OCI-LY7 (cell line): ENCODE results near the gene PRKAR2A. TPM values are rescaled to one million over a fixed set of nuclear protein-coding genes. Genes with fewer than 3 reads are reported as not detected.
A peak's percentile ranks its signal among the peaks of the same experiment; 100 is the strongest.

Experiments used
- BruUV-seq: library from RNA; stranded (reverse); fragments of 400-500 nt; replicated peaks from 2 replicates; lab custom pipeline; 2021; lab: Mats Ljungman, UMichigan
- CTCF ChIA-PET: fragments of 300-600 bp; sonication (Branson Sonifier 250); formaldehyde crosslinking; loops from one replicate; lab custom pipeline; 2022; ENCODE audit warnings: antibody characterized with exemption; ENCODE audit not compliant: unreplicated experiment; lab: Charles Lee
- POLR2A ChIA-PET: fragments of 300-600 bp; sonication (Branson Sonifier 250); formaldehyde crosslinking; loops from one replicate; lab custom pipeline; 2022; ENCODE audit warnings: antibody characterized with exemption; lab: Charles Lee
- DNase-seq: peaks from one replicate; pipeline ENCODE4 v3.0.0-alpha.2; 2015; ENCODE audit warnings: low spot score
- H2AFZ ChIP-seq: fragments of 200-600 bp; sonication (generic), shearing (Covaris generic); 2 replicates; pipeline ENCODE4 v1.6.1; 2014; ENCODE audit warnings: mild to moderate bottlenecking, antibody characterized with exemption, low read length, moderate library complexity
- H3K27ac ChIP-seq: fragments of 200-600 bp; sonication (generic); 2 replicates; pipeline ENCODE4 v1.5.1; 2014; ENCODE audit warnings: mixed run types, low read depth, mild to moderate bottlenecking, moderate library complexity, low read length, inconsistent platforms; ENCODE audit not compliant: poor library complexity, severe bottlenecking
- H3K36me3 ChIP-seq: fragments of 200-600 bp; sonication (generic); 2 replicates; pipeline ENCODE4 v1.6.1; 2014; ENCODE audit warnings: mild to moderate bottlenecking, antibody characterized with exemption, low read length, moderate library complexity, mixed read lengths; ENCODE audit not compliant: insufficient read depth
- H3K4me1 ChIP-seq: fragments of 200-600 bp; sonication (generic); 2 replicates; pipeline ENCODE4 v1.5.1; 2014; ENCODE audit warnings: mild to moderate bottlenecking, low read length; ENCODE audit not compliant: insufficient read depth, poor library complexity, severe bottlenecking
- H3K4me2 ChIP-seq: fragments of 200-600 bp; sonication (generic); 2 replicates; pipeline ENCODE4 v1.6.1; 2014; ENCODE audit warnings: mild to moderate bottlenecking, low read length
- H3K4me3 ChIP-seq: fragments of 200-600 bp; sonication (generic); 2 replicates; pipeline ENCODE4 v1.5.1; 2014; ENCODE audit warnings: mild to moderate bottlenecking, low read depth, low read length; ENCODE audit not compliant: poor library complexity, severe bottlenecking
- H3K79me2 ChIP-seq: fragments of 200-600 bp; sonication (generic); 2 replicates; pipeline ENCODE4 v1.6.1; 2016; ENCODE audit warnings: low read depth, mild to moderate bottlenecking, low read length, moderate library complexity, mixed read lengths; ENCODE audit not compliant: insufficient read depth
- H3K9me2 ChIP-seq: fragments of 200-600 bp; sonication (generic); 2 replicates; pipeline ENCODE4 v1.6.1; 2016; ENCODE audit warnings: mild to moderate bottlenecking, low read length, mixed read lengths; ENCODE audit not compliant: insufficient read depth
- H3K9me3 ChIP-seq: fragments of 200-600 bp; sonication (generic); 2 replicates; pipeline ENCODE4 v1.6.1; 2014; ENCODE audit warnings: mild to moderate bottlenecking, mixed run types, low read length, mixed read lengths
- H4K20me1 ChIP-seq: fragments of 200-600 bp; sonication (generic); 2 replicates; pipeline ENCODE4 v1.6.1; 2014; ENCODE audit warnings: mild to moderate bottlenecking, antibody characterized with exemption, low read length, moderate library complexity, mixed read lengths; ENCODE audit not compliant: insufficient read depth
- CTCF ChIP-seq: fragments of 200-600 bp; sonication (generic); conservative IDR thresholded peaks from 2 replicates; pipeline ENCODE4 v1.5.1; 2014; ENCODE audit warnings: mild to moderate bottlenecking, antibody characterized with exemption, low read length, moderate library complexity, mixed read lengths
- EZH2phosphoT487 ChIP-seq: fragments of 200-600 bp; sonication (generic); IDR thresholded peaks from 2 replicates; pipeline ENCODE4 v1.6.1; 2018; ENCODE audit warnings: low read depth, borderline replicate concordance, mild to moderate bottlenecking, mixed run types, antibody characterized with exemption, low read length, moderate library complexity, mixed read lengths
- intact Hi-C: fragments of 100-400 bp; cut with micrococcal nuclease; formaldehyde crosslinking; loops from one replicate; pipeline ENCODE4 v1.10.0; 2022; ENCODE audit not compliant: unreplicated experiment
- total RNA-seq, 2 experiments: library from RNA; depleted of rRNA in 1 of 2; stranded (reverse); fragments of >200 nt in 1 of 2; shearing (Covaris generic) in 1 of 2; gene quantifications; 2 replicates each; pipeline ENCODE4 v1.2.3, GENCODE V29; 2014 to 2022

Gene PRKAR2A
- total RNA-seq, 2 experiments from 2014 or later, result 16.0 to 22.4 TPM

DNA sequence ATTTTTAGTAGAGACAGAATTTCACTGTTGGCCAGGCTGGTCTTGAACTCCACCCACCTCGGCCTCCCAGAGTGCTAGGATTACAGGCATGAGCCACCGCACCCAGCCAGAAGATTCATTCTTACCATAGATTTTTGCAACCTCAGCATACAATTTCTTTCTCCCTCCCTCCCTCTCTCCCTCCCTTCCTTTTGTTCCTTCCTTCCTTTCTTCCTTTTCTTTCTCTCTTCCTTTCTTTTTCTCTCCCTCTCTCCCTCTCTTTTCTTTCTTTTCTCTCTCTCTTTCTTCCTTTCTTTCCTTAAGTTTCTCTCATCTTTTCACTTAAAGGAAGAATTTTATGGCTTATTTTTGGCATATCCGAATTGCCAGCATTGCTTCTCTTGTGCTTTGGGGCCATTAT, 58.0 kb downstream of the PRKAR2A start:
- no peak for DNase-seq
- H3K27ac ChIP-seq, result no peak overlapping the region
- ChIA-PET POLR2A (no interaction called here), CTCF (no interaction called here)
- no TSS peak for BruUV-seq
- no peaks in the 10 kb centered on the region for H3K9me3 ChIP-seq
- TF ChIP-seq CTCF (no peak), EZH2phosphoT487 (no peak)
- H2AFZ ChIP-seq, result no peak overlapping the region
- no peaks in the 10 kb centered on the region for H4K20me1 ChIP-seq
- H3K79me2 ChIP-seq, result no peaks in the 10 kb centered on the region
- no peaks in the 10 kb centered on the region for H3K36me3 ChIP-seq
- H3K4me3 ChIP-seq, result no peak overlapping the region
- H3K4me2 ChIP-seq, result no peak overlapping the region
- H3K9me2 ChIP-seq, result no peaks in the 10 kb centered on the region
- peaks cover 6% of the 10 kb centered on the region for H3K4me1 ChIP-seq
- intact Hi-C loops, result no loop called here

DNA sequence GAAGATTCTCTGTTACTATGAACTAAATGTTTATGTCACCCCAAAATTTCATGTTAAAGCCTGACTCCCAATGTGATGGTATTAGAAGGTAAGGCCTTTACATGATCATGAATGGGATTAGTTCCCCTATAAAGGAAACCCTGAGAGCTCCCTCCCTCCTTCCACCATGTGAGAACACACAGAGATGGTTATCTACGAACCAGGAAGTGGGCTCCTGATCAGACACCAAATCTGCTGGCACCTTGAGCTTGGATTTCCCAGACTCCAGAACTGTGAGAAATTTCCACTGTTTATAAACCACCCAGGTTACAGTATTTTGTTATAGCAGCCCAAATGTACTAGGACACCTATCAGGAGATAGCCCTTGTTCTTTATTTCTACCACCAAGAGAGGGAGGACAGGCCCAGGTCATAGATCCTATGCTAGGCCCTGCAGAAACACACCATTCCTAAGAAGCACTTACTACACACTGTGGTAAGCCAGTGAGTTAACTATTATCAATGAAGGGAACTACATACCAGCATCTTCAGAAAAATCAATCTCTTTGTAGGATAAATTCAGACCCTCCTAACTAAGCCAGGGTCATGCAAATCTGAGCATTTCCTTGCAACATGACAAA, 59.0 kb downstream of the PRKAR2A start:
- intact Hi-C loops, result no loop called here
- peak overlapping the region; percentile 15; the same call in 1 of the 2 replicates for H2AFZ ChIP-seq
- POLR2A ChIA-PET, result no interaction called here
- H3K4me2 ChIP-seq, result no peak overlapping the region
- no peaks in the 10 kb centered on the region for H3K36me3 ChIP-seq
- no peaks in the 10 kb centered on the region for H3K9me3 ChIP-seq
- BruUV-seq, result no TSS peak
- no peak overlapping the region for H3K27ac ChIP-seq
- DNase-seq, result no peak
- peaks cover 6% of the 10 kb centered on the region for H3K4me1 ChIP-seq
- CTCF ChIA-PET, result no interaction called here
- no peaks in the 10 kb centered on the region for H4K20me1 ChIP-seq
- H3K9me2 ChIP-seq, result no peaks in the 10 kb centered on the region
- no peaks in the 10 kb centered on the region for H3K79me2 ChIP-seq
- TF ChIP-seq EZH2phosphoT487 (no peak), CTCF (no peak)
- H3K4me3 ChIP-seq, result no peak overlapping the region

- Histone ChIP-seq H3K9me3 (no peaks in the 10 kb centered on the region), H3K79me2 (no peaks in the 10 kb centered on the region), H3K9me2 (no peaks in the 10 kb centered on the region), H3K4me3 (no peak overlapping the region), H4K20me1 (no peaks in the 10 kb centered on the region), H3K4me1 (peaks cover 6% of the 10 kb centered on the region), H3K36me3 (no peaks in the 10 kb centered on the region), H3K27ac (no peak overlapping the region), H3K4me2 (no peak overlapping the region), H2AFZ (no peak overlapping the region)
- no TSS peak for BruUV-seq
- intact Hi-C loops, result no loop called here
- CTCF ChIA-PET, result no interaction called here
- DNase-seq, result no peak
- TF ChIP-seq EZH2phosphoT487, result no peak
- TF ChIP-seq CTCF, result no peak
- POLR2A ChIA-PET, result no interaction called here
Measured at GRCh38 chr3:48784426-48785120, 63.1 kb downstream of the PRKAR2A start.
